Chondrocyte (in vitro differentiated cells): ENCODE data around the gene FBXO10. TPM values are rescaled to one million over a fixed set of nuclear protein-coding genes. Genes with fewer than 3 reads are reported as not detected.

Experiments used
- DNase-seq: peaks from one replicate; pipeline ENCODE4 v3.0.0; 2021; ENCODE audit warnings: mixed read lengths, low spot score
- H3K27ac Mint-ChIP-seq: one replicate; pipeline ENCODE4 v1.8.0; 2021; ENCODE audit warnings: mild to moderate bottlenecking, moderate library complexity, mixed read lengths; ENCODE audit not compliant: unreplicated experiment
- H3K27me3 Mint-ChIP-seq: 2 replicates; pipeline ENCODE4 v1.8.0; 2021; ENCODE audit warnings: low read depth, mixed read lengths
- H3K36me3 Mint-ChIP-seq: 2 replicates; pipeline ENCODE4 v1.8.0; 2021; ENCODE audit warnings: low read depth, mixed read lengths
- H3K4me1 Mint-ChIP-seq: 2 replicates; pipeline ENCODE4 v1.8.0; 2021; ENCODE audit warnings: low read depth, mild to moderate bottlenecking, mixed read lengths
- H3K4me3 Mint-ChIP-seq: one replicate; pipeline ENCODE4 v1.8.0; 2021; ENCODE audit warnings: mild to moderate bottlenecking, moderate library complexity, mixed read lengths; ENCODE audit not compliant: unreplicated experiment
- H3K9me3 Mint-ChIP-seq: 2 replicates; pipeline ENCODE4 v1.8.0; 2021; ENCODE audit warnings: low read depth, mixed read lengths
- CTCF ChIP-seq: fragments of 200-600 bp; sonication (generic); IDR thresholded peaks from 2 replicates; pipeline ENCODE4 v1.5.0; 2021; ENCODE audit warnings: antibody characterized with exemption, mild to moderate bottlenecking, moderate library complexity
- total RNA-seq: library from RNA; stranded (reverse); gene quantifications from 3 replicates; pipeline ENCODE4 v1.2.1, GENCODE V29; 2021

The FBXO10 gene
- total RNA-seq, 1 donor from 2014 or later = 15.2 TPM

- no peak for DNase-seq
- H3K27me3 Mint-ChIP-seq = no peaks in the 10 kb centered on the region
- H3K27ac Mint-ChIP-seq = peak overlapping the region; percentile 88
- peak overlapping the region; percentile 83 for H3K4me3 Mint-ChIP-seq
- H3K4me1 Mint-ChIP-seq = peaks cover 37% of the 10 kb centered on the region
- H3K9me3 Mint-ChIP-seq = no peaks in the 10 kb centered on the region
- H3K36me3 Mint-ChIP-seq = no peaks in the 10 kb centered on the region
- TF ChIP-seq CTCF = no peak
Observed at GRCh38 chr9:37575511-37575914, 667 bp downstream of the FBXO10 start.

GRCh38 chr9:37575001-37575400, 1.2 kb downstream of the FBXO10 start:
- DNase-seq = no peak
- H3K27me3 Mint-ChIP-seq = no peaks in the 10 kb centered on the region
- no peaks in the 10 kb centered on the region for H3K9me3 Mint-ChIP-seq
- peaks cover 37% of the 10 kb centered on the region for H3K4me1 Mint-ChIP-seq
- TF ChIP-seq CTCF = no peak
- H3K27ac Mint-ChIP-seq = peak overlapping the region; percentile 88
- peak overlapping the region; percentile 83 for H3K4me3 Mint-ChIP-seq
- no peaks in the 10 kb centered on the region for H3K36me3 Mint-ChIP-seq

GRCh38 chr9:37574241-37574721, 1.9 kb downstream of the FBXO10 start:
- Mint-ChIP-seq H3K27ac (peak overlapping the region; percentile 88), H3K27me3 (no peaks in the 10 kb centered on the region), H3K4me1 (peaks cover 37% of the 10 kb centered on the region), H3K4me3 (peak overlapping the region; percentile 7), H3K36me3 (no peaks in the 10 kb centered on the region), H3K9me3 (no peaks in the 10 kb centered on the region)
- no peak for DNase-seq
- no peak for TF ChIP-seq CTCF

- no peaks in the 10 kb centered on the region for H3K36me3 Mint-ChIP-seq
- H3K4me1 Mint-ChIP-seq = peaks cover 27% of the 10 kb centered on the region
- no peak overlapping the region for H3K27ac Mint-ChIP-seq
- H3K4me3 Mint-ChIP-seq = no peak overlapping the region
- TF ChIP-seq CTCF = no peak
- no peaks in the 10 kb centered on the region for H3K9me3 Mint-ChIP-seq
- no peaks in the 10 kb centered on the region for H3K27me3 Mint-ChIP-seq
- DNase-seq = no peak
Observed at GRCh38 chr9:37571282-37571681, 4.9 kb downstream of the FBXO10 start.

GRCh38 chr9:37566716-37567115, 9.5 kb downstream of the FBXO10 start:
- no peak for TF ChIP-seq CTCF
- no peak overlapping the region for H3K27ac Mint-ChIP-seq
- DNase-seq = no peak
- no peaks in the 10 kb centered on the region for H3K4me1 Mint-ChIP-seq
- peaks cover 2% of the 10 kb centered on the region for H3K36me3 Mint-ChIP-seq
- H3K27me3 Mint-ChIP-seq = no peaks in the 10 kb centered on the region
- H3K4me3 Mint-ChIP-seq = no peak overlapping the region
- H3K9me3 Mint-ChIP-seq = no peaks in the 10 kb centered on the region
